NCI-H446 (cell line): ENCODE measurements around the gene MORC4.

ENCODE experiments used
- DNase-seq, 2 experiments: peaks; one replicate each; lab custom pipeline; 2025; lab: John Stamatoyannopoulos, UW

Gene MORC4

DNA sequence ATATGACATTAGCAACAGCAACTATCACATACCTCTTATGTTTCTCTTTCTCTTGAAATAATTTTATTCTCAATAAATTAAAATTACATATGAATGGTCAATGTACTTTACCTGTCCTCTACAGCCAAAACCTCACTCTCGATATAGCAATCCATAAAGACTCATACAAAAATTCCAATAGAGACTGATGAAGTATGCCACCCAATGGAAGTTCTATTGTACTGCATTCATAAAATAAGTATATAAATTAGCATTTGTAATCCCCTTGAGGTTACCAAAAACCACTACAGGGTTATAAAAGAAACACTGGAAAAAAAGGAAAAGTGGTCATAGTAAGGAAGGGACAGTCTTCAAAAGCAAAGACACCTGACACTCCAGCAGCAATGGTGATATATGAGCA lies 47.0 kb downstream of the MORC4 start:
- peak in 1 of 2 experiments; percentile 3 for DNase-seq

DNA sequence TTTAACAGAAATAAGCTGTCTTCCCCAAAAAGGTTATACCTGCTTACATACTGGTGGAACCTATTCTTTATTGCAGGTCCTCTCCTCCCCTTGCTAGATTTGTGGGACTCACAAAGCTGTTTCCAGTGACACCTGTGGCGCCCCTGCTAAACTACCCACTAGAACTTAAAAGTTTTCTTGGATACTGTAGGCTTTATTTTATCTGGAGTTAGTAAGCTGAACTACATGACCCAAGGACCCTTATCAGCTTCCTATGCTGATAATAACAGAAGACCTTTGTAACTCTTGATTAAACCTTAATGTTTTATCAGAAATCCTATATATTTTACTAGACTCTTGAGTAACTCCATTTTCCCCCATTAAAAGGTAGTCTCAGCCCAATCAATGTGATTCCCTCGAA lies 47.5 kb downstream of the MORC4 start:
- DNase-seq, result no peak

DNA sequence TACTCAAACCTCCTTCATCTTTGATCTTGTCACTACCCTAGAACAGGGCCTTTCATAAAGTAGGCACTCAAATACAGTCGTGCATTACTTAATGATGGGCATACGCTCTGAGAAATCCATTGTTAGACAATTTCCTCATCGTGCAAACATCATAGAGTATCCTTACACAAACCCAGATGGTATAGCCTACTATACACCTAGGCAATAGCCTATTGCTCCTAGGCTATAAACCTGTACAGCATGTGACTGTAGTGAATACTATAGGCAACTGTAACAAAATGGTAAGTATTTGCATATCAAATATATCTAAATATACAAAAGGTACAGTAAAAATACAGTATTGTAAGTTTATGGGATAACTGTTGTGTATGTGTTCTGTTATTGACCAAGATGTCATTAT lies 47.9 kb downstream of the MORC4 start:
- no peak for DNase-seq

DNA sequence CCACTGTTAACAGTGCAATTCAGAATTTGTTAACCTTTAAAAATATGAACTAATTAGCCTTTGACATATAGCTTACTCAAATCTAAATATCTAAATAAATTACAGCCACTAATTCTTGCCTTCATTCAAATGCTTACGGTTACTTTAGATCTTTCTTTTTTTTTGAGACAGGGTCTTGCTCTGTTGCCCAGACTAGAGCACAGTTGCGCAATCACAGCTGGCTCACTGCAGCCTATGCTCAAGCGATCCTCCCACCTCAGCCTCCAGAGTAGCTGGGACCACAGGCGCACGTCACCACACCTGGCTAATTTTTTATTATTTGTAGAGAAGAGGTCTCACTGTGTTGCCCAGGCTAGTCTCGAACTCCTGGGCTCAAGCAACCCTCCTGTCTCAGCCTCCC lies 48.8 kb downstream of the MORC4 start:
- no peak for DNase-seq

DNA sequence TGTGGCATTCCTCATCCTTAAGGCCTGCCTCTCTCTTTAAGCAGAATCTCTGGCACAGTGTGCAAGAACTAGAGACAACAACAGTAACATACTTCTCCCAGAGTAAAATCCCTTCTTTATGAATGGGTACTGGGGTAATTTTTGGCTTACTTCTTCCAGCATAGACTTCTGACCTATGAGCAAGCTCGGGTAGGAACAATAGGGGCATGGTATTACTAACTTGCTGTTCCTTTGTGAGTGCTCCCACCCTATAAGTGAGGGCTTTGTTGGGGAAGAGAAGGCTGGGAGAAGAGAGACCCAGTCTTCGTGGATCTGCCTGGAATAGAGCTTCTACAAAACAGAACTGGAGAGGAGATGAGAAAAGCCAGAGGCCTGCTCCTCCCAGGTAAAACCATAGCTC lies 49.6 kb downstream of the MORC4 start:
- no peak for DNase-seq

DNA sequence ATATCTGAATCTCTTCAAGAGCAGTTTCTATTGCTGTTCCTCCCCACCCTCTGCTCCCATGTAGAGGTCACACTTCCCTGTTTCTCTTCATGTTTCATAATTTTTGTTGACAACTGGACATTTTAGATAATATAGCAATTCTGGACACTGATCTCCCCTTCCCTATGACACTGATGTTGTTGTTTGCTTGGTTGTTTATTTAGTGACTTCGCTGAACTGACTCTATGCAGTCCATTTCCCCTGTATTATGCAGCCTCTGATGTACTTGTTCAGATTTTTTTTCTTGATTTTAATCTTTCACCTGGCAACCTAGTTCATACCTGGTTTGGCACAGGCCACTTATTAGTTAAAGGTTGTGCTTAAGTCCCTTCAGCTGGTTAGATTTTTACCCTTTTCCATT lies 50.6 kb downstream of the MORC4 start:
- DNase-seq, result no peak

DNA sequence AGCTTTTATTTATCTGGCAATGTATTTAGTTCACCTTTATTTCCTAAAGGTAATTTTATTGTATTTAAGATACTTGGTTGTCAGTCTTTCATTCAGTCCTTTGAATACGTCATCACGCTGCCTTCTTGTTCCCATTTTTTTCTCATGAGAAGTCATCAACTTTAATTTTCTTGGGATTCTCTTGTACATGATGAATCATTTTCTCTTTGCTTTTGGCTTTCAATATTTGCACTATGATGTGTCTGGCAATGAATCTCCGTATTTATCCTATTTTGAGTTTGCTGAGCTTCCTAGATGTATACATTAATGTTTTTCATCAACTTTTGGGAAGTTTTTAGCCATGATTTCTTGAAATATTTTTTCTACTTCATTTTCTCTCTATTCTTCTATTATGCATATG lies 51.4 kb downstream of the MORC4 start:
- no peak for DNase-seq

DNA sequence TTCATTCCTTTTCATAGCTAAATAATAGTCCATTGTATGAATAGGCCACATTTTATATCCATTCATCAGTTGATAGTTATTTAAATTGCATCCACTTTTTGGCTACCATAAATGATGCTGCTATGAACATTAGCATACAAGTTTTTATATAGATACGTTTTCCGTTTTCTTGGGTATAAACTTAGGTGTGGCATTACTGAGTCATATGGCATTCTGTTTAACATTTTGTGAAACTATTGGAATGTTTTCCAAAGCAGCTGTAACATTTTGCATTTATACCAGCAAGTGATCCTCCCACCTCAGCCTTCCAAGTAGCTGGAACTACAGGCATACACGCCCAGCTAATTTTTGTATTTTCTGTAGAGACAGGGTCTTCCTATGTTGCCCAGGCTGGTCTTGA lies 53.5 kb downstream of the MORC4 start:
- no peak for DNase-seq

DNA sequence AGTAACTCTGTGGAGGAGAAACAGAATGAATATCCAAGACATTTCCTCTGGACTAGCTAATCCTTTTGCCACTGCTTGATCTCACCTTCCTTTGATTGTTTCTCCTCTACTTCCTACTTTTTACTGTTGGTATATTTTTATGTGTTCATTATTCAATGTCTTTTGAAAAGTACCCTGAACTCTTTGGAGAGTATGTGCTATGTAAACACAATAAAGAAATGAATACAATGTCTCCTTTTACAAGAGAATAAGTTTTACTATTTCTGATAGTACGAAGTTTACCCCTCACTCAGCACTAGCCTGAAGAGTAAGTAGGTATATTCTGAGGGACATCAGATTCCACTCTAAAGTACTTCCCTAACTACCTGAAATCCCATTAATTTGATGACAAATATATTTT lies 59.9 kb downstream of the MORC4 start:
- no peak for DNase-seq

DNA sequence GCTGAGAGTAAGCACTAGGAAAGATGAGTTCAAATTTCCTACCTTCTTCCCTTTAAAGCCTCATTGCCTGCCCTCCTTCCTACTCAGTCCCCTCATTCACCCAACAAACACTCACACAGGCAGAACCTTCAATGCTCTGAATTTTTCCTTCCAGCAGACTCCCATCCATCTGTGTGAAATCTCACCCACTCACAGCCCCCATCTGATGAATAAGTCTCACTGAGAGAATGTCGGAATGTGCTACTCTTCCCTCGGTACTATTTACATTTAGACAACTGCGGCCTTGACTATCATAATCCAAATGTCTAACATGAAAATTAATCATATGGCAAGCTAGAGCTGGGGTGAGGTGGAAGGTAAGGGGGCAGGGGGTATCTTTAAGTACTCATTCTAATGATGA lies 60.4 kb downstream of the MORC4 start:
- no peak for DNase-seq

DNA sequence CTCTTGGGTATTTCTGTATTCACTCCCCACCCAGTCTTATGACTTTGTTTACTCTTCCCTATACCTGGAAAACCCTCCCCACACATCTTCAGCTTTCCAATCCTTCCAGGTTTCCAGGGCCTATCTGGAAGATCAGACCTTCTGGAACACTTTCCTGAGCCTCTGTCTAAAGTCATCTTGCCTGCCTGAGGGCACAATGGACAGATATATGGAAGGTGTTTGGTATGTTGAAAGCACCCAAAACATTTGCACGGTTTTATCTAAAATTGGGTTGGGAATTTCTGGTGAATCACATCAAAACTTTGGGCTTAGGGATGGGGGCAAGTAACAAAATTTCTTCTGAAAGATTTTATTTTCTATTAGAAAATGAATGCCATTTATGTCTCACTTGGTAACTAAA lies 63.8 kb downstream of the MORC4 start:
- DNase-seq, result no peak

DNA sequence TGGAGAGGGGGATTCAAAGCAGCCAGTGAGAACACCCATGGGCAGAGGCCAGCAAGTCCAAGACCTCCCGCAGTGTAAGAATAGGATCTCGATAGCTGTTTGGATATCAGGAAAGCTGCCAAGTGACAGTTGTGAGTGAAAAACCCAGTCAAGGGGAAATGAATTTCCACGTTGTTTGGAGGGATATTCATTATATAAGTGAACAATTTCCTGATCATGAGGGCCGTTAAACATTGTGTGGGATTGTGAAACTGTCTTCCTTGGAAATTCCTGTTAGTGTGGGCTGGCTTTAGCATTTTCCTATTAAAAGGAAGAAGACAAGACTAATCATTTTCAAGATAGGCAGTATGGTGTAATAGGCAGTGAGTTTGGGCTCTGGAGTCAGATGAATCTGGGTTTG lies 64.8 kb downstream of the MORC4 start:
- peak in 1 of 2 experiments; percentile 42 for DNase-seq

DNA sequence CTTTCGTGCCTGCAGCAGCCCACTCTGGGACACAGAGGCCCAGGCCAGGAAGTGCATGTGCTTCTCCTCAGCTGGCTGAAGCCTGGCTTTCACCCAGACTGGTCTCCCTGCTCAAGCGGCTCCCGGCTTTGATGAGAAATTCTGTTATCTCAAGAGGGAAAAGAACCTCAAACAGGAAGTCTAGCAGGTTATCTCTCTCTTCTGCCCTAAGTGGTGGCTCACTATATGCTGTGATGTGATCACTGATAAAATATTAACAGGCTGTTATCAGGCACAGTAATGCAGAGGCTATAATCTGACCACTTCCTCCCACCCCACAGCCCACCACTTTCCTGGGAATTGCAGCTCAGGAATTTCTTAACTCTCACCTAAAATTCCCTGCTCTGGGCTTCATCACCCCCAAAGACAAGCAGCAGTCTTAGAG lies 66.5 kb downstream of the MORC4 start:
- DNase-seq, result no peak

DNA sequence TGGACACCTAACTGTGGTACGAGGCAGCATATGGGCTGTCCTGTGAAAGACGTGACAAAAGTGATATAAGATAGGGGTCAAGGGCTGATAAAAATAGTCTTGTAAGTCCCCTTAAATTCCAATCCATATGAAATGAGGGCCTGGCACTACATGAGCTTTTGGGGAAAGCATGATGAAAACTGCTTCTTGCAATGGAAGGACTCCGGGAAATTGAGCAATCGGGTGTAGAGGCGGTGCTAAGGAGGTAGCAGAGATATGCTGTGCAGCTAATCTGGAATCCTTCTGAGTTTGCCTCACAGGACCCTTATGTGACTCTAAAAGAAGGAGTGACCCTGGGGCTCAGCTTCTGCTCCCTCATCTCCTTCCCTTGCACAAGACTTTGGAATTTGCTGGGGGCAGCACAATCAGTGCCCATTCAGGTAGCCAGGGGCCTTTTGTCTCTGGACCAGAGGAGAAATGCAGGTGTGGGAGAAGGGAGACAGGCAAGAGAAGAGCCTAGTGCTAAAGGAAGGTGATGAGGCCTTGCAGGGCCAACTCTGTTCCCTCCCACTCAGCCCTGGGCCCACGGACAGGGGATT lies 67.0 kb downstream of the MORC4 start:
- DNase-seq, result no peak

DNA sequence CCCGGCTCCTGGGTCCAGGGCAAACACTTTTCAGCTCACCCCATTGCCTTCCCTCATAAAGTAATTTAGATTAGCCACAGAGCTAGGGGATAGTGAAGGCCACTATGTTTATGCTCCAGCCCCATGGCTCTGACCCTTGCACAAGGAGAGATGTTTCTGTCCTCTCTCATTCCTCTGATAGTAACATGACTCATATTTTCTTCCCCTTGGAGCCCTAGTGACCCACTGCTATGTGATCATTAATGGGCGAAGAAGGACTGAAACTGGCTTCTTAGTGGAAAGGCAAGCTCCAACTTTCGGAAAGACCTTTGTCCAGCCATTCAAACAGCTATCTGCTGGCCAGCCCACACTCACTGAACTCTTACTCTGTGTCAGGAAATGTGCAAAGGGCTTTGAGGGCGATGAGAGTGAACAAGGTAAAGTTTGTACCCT lies 67.5 kb downstream of the MORC4 start:
- DNase-seq, result no peak

DNA sequence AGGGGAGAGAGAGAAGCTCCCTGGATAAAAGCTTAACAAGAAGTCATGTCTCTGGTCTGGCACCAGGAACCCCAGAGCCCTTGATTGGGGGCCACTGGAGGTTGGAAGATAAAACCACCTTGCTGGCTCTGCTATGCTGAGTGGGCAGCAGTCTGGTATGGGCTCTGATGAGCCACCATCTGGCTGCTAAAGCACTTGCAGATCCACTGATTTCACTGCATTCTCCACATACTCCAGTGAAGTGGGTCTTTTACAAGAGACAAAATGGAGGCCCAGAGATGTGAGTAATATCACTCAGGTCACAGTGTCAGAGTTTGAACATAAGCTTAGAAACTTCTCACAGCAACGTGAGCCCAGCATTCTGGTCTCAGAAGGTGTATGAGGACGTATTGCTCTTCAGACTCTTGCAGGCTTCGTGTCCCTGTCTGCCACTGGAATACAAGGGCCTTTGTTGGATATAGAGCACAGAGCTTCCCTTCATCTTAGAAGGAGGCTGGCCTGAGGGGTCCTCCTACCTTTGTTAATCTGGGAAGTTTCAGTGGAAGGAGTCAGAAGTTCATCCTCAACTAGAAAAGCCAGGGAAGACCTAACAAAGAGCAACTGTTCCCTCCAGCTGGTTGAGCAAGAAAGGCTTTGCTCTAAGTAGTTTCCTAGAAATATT lies 68.1 kb downstream of the MORC4 start:
- DNase-seq, result no peak

DNA sequence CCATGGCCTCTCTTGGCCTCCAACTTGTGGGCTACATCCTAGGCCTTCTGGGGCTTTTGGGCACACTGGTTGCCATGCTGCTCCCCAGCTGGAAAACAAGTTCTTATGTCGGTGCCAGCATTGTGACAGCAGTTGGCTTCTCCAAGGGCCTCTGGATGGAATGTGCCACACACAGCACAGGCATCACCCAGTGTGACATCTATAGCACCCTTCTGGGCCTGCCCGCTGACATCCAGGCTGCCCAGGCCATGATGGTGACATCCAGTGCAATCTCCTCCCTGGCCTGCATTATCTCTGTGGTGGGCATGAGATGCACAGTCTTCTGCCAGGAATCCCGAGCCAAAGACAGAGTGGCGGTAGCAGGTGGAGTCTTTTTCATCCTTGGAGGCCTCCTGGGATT lies 71.8 kb downstream of the MORC4 start:
- DNase-seq, result no peak

DNA sequence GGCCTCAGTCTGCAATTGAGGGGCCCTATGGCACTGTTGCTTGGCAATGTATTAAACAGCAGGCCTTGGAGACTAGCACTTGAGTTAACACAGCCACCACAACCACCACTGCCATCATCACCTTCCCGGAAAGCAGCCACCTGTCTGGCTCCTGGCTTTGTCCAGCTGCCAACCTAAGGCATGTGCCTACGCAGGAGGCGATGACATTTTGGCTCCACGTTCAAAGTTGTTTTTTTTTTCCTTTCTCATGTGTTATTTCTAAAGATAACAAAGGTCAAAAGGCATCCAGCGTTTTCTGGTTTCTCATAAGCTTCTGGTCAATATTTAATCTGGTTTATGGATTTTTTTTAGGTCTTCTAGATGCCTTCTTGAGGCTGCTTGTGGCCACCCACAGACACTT lies 72.3 kb downstream of the MORC4 start:
- DNase-seq, result no peak

DNA sequence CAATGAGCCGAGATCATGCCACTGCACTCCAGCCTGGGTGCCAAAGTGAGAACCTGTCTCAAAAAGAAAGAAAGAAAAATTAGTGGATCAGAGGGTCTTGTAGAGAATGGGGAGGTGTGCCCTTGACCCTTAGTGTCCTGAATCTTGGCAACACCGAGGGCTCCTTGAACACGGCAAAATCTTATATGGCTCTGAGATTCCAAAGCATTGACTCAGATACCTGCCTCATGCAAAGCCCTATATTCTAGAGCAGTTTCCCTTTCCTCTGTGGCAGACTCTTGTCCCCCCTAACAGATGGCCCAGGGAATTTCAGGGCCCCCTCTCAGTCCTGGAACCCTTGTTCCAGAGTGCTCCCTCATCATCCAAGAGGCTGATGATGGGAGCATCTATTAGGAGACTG lies 73.0 kb downstream of the MORC4 start:
- no peak for DNase-seq

DNA sequence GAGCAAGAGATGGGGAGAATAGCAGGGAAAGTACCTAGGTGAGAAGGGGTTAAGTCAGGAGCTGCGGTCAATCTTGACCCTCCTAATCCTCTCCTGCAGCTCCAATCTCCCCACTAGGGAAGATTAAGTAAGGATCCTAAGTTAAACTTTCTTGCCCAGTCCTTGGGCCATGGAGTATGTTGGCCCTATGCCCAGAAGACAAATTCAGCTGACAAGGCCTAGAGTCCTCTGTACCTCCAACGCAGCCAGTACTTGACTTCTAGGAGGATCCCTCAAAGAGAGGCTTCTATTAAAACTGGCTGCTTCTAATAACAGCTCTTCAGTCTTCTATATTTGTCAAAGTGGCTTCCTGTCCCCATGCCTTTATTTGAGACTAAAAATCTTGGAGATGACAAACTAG lies 78.4 kb downstream of the MORC4 start:
- DNase-seq, result no peak

DNA sequence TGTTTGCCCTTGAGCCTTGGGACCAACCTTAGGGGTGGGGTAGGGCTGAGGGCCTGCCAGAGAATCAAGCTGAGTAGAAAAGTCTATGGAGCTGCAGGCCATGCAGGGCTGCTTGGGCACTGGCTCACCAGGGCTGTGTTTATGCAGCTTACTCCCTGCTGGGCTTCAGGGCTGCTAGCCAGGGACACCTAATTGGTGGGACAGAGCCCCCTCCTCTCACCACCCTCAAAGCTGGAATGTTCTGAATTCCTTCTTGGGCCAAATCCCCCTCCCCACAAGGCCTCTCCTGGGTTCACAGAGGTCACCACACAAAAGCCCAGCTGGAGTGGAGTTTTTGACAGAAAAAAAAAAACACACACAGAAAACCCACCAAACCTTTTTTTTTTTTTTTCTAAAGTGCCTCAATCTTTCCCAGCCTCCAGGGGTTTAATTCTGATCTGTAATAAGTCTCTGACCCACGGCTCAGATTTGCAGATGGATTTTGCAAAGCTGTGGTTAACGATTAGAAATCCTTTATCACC lies 80.0 kb downstream of the MORC4 start, which contains the start of gene CLDN2:
CLDN2 (plus strand) TSS at position 471 of the 521 bp plus-strand sequence. CDS start 7,827 bp downstream, outside the sequence.
- DNase-seq, result no peak

DNA sequence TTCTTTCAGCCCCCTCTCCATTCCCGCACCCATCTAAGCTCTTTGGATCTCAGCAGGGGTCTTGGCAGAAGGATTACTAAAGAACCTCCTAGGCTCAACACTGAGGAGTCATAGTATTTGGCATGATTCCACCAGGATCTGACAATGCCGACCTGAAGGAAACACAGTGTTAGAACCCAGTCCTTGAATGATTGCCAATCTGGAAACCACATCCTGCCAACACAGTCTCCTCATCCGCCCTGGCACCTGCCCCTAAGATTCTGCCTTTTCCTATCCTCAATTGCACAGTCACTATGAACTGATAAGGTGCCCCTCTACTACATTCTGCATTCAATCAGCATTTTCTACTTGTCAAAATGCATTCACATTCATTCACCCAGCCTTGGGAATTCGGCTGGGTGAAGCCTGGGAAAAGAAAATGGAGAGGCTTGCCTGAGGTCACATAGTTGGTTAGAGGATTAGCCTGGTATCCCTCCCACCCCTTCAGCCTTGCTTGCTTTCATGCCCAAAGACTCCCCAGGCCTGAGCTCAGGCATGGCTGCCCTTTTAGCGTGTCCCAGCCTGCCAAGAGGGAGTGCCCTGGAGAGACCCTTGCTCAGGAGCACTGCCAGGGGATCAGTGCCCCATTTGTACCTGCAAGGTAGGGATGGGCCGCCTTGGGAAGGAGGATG lies 82.0 kb downstream of the MORC4 start:
- DNase-seq, result peak in 1 of 2 experiments; percentile 50

DNA sequence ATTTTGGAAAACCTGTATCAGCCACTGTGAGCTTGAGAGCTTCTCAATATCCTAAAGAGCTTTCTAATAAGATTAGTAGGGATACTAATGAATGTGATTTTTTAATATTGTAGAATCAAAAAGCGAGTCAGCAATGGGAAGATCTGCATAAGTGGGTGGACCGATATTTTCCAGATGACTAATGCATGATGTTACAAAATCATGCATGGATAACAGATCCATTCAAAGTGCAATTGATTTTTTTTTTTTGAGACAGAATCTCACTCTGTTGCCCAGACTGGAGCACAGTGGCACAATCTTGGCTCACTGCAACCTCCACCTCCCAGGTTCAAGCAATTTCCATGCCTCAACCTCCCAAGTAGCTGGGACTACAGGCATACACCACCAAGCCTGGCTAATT lies 87.1 kb downstream of the MORC4 start:
- no peak for DNase-seq
